VCaP (cell line): ENCODE results near the gene C10orf88.

Experiments
- H3K27ac ChIP-seq: fragments of 450-650 bp; 2 replicates; pipeline ENCODE4 v1.5.1; 2017
- CTCF ChIP-seq: fragments of 450-650 bp; conservative IDR thresholded peaks from 2 replicates; pipeline ENCODE4 v1.5.1; 2017; ENCODE audit warnings: mild to moderate bottlenecking, moderate library complexity

The C10orf88 gene

GRCh38 chr10:122884166-122884565, 69.9 kb downstream of the C10orf88 start:
- H3K27ac ChIP-seq: no peak overlapping the region
- TF ChIP-seq CTCF: no peak

GRCh38 chr10:122882766-122883165, 71.3 kb downstream of the C10orf88 start:
- no peak overlapping the region for H3K27ac ChIP-seq
- TF ChIP-seq CTCF: no peak
